Right ventricle myocardium inferior (tissue), 1 donor: Measurements from ENCODE around the gene PLET1. TPM values are rescaled to one million over a fixed set of nuclear protein-coding genes. Genes with fewer than 3 reads are reported as not detected.

ENCODE experiments used
- ATAC-seq: fragments of 200-7000 bp; cut with Tn5 transposase; one replicate; pipeline ENCODE4 v1.9.1; 2020; ENCODE audit warnings: mild to moderate bottlenecking, moderate library complexity
- DNase-seq: peaks from one replicate; pipeline ENCODE4 v3.0.0; 2021; ENCODE audit errors: missing footprints
- intact Hi-C: fragments of 100-400 bp; cut with DNase I; formaldehyde crosslinking; loops from one replicate; pipeline ENCODE4 v1.11.0; 2022
- total RNA-seq: library from RNA; stranded (reverse); fragmentation: NEBNext Ultra II Directional; extraction: Animal tissue kit (Norgen Biotek cat#: 25700); gene quantifications from one replicate; pipeline ENCODE4 v1.2.1, GENCODE V29; 2021
- donor health status: DM: no; HTN: yes; CAD: no; lungs with severe emphysema.

PLET1 gene
- total RNA-seq, 1 donor from 2014 or later = not detected

DNA sequence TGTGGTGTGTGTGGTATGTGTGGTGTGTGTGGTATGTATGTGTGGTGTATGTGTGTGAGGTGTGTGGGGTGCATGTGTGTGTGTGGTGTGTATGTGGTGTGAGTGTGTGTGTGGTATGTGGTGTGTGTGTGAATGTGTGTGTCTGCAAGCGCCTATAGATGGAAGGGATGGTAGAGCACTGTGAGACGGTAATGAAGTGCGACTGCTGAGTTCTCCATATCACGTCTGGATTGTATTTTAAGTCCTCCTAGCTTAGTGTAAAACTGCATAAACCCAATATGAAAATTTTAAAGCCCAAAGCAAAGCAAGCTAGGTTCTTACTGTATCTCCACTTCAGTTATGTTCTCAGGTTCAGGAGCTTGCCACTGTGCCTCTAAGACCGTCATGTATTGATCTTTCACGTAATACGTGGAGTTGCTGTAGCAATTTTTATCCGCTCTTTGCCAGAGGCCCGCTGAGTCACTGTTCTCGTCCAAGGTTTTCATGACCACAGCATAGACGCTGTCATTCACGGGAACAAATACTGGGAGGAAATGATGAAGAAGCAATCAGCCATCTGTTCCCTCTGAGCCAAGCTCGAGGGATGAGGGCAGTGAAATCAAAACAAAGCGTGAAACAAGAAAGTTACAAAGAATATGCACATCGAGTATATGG is 5.5 kb downstream of the PLET1 start:
- DNase-seq (no peak), ATAC-seq (no peak)
- intact Hi-C loops = no loop called here

DNA sequence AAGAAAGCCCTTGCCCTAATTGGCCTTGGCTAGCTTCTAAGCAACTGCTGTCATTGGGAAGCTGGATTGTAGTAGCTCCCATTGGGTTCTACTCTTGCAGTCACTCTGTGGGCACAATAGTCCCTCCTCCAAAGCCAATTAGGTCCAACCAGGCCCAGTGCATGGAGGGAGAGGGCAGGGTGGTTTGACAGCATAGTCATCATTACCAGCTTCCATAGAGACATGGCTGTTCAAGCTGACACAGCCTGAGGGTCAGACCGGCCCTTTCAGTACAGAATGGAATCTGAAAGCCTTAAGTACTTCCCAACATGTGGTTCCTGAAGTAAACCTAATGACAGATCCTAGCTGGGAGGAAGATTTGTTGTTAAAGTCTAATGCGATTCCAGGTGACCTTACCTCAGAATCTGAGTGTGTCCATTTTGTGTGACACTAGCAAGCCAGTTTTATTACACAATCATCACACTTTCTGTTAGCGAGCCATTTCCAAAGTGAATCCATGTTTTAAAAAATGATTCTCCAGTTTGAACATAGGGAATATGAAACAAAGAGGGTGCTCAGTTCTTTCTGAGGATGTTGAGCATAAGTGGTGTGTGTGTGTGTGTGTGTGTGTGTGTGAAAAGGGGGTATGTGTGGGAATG is 6.9 kb downstream of the PLET1 start:
- intact Hi-C loops = no loop called here
- no peak for ATAC-seq
- no peak for DNase-seq

DNA sequence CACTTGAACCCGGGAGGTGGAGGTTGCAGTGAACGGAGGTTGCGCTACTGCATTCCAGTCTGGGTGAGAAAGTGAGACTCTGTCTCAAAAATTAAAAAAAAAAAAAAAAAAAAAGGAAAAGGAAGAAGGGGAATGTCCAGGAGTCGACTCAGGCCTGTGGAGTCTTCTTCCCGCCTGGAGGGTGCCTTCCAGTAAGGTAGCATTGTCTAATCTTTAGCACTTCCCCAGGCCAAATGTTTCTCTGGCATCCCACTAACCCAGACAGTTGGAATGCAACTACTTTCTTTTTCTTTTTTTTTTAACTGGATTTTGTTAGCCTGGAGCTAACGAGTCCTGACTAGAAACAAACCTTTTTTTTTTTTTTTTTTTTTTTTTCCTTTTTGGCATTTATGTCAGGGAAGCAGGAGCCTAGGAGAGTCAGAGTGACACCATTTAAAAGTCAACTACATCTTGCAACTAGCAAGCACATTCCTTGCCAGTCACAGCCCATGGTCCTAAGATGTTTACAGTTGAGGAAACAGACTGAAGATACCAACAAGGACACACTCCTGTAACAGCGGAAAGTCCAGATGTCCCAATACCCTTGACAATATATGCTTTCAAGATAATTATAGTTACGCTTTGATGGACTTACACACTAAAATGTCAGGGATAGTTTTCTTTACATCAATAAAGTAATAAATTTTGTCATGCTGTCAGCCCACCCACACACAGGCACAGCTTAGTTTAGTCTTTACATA is 10.6 kb downstream of the PLET1 start:
- ATAC-seq (no peak), DNase-seq (no peak)
- intact Hi-C loops = no loop called here

GRCh38 chr11:112248201-112248600 is 12.5 kb downstream of the PLET1 start:
- DNase-seq (no peak), ATAC-seq (no peak)
- intact Hi-C loops = no loop called here

GRCh38 chr11:112247201-112247600 is 13.5 kb downstream of the PLET1 start:
- DNase-seq (no peak), ATAC-seq (no peak)

DNA sequence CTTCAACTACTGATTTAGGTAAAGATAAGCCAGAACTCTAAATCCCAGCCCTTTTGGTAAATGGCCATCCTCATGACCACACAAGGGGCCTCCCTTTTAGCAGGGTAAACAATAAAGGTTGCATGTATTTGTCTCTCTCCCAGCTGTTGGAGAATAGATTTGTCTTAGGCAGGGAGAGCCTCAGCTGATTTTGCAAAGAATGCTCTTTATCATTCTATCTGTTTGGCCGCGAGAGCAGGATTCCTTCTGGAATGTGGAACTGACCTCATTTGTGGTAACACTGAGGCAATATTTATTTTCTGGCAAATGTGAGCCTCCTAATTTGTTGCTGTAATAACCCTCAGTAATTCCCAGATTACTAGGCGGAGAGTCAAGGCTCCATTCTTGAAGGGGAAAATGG is 19.2 kb downstream of the PLET1 start:
- DNase-seq (no peak), ATAC-seq (peak; percentile 62)
- intact Hi-C loops = no loop called here

More at GRCh38 chr11:112247201-112247600, 13.5 kb downstream of the PLET1 start:
- intact Hi-C loops = no loop called here

- intact Hi-C loops = no loop called here
- no peak for DNase-seq
- ATAC-seq = no peak
These were observed 22.6 kb downstream of the PLET1 start for GRCh38 chr11:112238041-112238440.

DNA sequence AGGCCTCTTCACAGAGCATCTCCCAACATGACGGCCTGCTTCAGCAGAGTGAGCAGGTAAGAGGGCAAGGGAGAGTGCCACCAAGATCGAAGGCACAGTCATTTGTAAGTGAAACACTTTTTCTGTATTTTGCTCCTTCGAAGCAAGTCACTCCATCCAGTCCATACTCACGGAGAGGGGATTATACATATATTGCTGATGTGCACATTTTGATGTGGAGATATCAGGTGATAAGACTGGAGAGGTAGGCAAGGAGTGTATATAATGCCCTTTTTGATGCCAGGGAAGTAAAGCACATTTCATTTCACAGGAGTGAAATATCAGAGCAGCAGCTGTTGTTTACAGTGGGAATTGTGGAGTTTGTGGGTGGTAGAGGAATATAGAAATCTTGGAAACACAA is 23.2 kb downstream of the PLET1 start:
- no peak for ATAC-seq
- DNase-seq = no peak
- intact Hi-C loops = no loop called here

GRCh38 chr11:112235750-112236390 is 24.8 kb downstream of the PLET1 start:
- no peak for DNase-seq
- ATAC-seq = no peak
- intact Hi-C loops = no loop called here

- ATAC-seq = no peak
- intact Hi-C loops = no loop called here
- DNase-seq = no peak
These were observed 28.7 kb downstream of the PLET1 start for GRCh38 chr11:112231952-112232351.

DNA sequence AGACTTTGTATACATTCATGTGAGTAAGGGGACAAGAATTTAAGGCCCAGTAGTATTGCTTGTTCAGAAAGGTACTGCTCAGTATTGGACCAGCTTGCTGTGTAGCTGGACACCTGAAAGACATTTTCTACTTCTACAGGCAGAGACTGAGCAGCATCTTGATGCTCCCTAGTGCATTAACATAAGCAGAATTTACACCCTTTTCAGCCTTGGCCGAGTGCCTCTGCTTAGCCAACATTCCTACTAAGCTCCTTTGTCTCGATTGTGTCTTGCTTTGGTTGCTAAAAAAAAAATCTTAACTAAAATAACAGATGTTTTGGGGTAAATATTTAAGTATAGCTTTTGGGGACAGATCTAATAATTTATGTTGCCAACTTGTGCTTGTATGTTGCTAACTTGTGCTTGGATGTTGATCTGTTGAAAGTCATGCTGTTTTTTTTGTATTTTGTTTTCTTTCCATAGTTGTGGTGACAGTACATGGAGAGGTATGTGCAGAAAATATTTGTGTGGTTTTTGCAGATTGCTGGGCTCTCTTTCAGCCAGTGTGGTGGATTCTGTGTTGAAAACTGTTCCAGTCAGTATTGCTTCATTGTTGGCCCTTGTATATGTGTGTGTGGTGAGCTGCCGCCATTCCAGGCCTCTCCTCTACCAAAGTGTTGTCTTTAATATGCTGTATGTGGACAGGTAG is 30.8 kb downstream of the PLET1 start:
- intact Hi-C loops = no loop called here
- DNase-seq (no peak), ATAC-seq (no peak)

GRCh38 chr11:112229159-112229558 is 31.5 kb downstream of the PLET1 start:
- intact Hi-C loops = no loop called here
- ATAC-seq = no peak
- no peak for DNase-seq

GRCh38 chr11:112228706-112229105 is 32.0 kb downstream of the PLET1 start:
- DNase-seq = no peak
- intact Hi-C loops = no loop called here
- ATAC-seq = no peak

GRCh38 chr11:112227471-112227870 is 33.2 kb downstream of the PLET1 start:
- no peak for DNase-seq
- ATAC-seq = no peak
- intact Hi-C loops = no loop called here

- ATAC-seq (peak; percentile 35), DNase-seq (no peak)
- intact Hi-C loops = no loop called here
These were observed 33.7 kb downstream of the PLET1 start for GRCh38 chr11:112226831-112227401.

DNA sequence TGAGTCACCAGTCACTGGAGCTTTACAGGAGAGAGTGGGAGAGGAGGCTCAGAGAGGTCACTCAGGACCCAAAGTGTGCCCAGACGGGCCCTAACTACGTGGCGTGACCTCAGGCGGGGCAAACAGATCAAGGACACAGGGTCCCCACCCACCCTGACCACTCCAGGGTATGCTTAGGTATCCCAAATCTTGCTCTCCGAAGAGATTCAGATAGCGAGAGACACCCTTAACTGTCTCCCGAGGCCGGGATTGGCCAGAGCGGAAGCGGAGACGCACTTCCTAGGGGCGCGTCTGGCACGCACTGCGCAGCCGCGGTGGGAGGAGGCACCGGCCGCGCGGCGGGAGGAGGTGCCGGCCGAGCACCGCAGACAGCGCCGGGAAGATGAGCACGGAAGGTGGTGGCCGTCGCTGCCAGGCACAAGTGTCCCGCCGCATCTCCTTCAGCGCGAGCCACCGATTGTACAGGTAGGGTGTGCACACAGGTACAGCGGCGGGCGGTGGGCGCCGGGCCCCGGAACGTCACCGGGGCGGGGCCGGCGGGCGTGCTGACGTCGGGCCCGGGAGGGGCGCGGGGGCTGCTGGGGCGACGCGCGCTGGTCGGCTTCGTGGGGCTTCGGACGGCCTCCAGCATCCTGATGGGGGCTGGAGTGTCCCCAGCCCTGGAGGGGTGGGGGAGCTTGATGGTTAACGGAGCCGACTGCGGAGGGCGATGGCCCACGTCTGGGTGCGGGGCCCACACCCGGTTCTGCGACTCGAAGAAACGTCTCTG is 34.4 kb downstream of the PLET1 start, which contains the start of gene PTS:
Gene PTS, plus strand, starts transcription at position 367 of the 769 bp plus-strand sequence. Its CDS starts 16 bp downstream, at position 383.
- peak; percentile 94 for DNase-seq
- peak; percentile 98 for ATAC-seq
- intact Hi-C loops = no loop called here

DNA sequence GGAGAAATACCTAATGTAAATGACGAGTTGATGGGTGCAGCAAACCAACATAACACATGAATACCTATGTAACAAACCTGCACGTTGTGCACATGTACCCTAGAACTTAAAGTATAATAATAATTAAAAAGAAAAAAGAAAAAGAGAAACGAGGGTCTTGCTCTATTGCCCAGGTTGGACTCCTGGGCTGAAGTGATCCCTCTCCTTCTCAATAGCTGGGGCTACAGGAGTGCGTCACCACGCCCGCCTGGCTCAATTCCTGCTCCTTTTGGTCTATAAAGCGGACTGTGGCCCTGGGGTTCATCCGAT is 35.0 kb downstream of the PLET1 start:
- peak; percentile 60 for ATAC-seq
- DNase-seq = no peak
- intact Hi-C loops = no loop called here
